ENCODE data around the gene TSPAN9.

The TSPAN9 gene

DNA sequence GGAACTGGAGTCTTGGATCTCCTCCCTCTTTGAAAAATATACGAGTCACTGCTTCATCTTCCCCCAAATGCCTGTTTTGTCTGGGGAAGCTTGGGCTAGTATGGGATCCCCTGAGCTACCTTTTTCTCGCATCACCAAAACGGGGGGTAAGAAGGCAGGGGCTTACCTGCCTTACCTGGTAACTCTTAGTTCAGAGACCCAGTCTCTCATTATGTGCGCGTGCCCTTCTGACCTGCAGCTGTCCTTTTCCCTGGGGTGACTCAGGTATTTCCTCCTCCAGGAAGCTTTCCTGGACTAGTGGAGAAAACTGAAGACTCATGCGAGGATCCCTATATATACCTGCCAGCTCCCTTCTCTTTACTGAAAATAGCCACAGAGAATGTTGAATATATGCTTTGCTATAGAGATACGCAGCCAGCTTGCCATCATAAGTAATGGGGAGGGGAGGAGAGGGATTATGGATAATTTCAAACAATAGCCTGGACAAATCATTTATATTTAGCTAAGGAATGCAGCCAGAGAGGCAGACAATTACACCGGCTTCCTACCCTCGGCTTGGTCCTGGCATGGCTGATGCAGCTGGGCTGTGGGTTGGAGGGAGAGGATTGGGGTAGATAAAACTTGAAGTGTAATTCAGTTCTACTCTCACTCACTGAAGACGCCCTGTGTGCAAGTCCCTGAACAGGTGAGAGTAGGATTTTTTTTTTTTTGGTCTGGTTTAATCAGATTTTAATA, 1.1 kb downstream of the TSPAN9 start:
- no peak for DNase-seq (ENCODE audit: low read depth in 2 of 2)

DNA sequence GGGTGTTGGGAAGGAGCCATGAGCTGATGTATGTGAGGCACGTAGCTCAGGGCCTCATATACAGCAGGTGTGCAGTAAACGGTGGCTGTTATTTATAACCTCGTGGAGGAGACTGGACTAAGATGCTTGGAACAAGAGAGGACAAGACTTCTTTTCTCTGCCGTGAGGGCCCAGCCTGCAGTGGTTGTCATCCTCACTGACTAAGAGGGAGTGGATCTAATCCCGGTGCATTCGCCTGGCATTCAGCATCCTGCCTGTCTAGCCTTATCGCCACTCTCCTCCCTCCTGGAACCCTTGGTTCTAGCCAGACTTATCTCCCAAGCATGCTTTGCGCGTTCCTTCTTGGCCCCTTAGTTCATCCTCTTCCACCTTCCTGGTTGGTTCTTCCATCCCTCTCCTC, 3.9 kb downstream of the TSPAN9 start:
- no peak for DNase-seq (ENCODE audit: low read depth in 2 of 2)

DNA sequence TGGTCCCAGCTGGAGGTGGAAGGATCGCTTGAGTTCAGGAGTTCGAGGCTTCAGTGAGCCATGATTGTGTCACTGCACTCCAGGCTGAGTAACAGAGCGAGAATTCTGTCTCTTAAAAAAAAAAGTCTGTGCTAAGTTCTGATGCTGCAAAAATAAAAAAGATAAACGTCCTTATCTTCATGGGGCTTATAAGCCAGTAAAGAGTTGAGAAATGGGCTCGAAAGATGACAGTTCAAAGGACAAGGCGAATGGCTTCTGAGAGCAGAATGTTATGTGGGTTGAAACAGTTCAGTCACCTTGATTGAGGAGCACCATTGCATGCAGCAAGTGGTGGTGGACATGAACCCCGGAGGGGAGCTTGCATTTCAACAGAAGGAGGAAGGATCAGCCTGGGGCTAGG, 4.7 kb downstream of the TSPAN9 start:
- DNase-seq (ENCODE audit: low read depth in 2 of 2): no peak

DNA sequence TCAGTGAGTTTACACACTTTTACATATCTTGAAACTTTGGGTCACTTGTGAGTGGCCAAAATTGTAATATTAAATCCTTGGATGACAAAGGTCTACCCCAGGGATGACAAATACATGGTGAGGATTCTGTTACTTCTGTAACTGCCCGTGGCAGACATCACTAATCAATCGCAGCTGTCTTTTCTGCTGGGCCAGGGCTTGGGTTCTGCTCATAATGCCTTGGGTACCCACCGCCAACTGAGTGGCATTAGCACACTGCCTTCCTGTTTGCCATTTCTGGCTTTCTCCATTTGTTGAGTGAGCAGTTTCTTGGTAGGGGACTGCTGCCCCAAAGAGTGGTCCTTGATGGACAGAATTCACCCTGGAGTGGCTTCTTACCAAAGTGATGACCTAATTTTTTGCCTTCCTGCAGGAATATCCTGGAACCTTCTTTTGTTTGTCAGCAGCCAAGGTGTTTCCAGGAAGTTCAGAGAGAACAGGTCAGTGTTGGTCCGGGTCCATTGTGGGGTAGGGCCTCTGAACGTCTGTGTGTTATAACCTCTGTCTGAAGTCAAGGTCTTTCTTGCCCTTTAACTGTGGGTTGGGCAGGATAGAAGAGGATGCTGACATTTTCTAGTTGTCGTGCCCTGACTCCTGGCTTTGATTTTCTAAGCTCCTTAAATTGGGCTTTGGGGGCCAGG, 6.2 kb downstream of the TSPAN9 start:
- DNase-seq (ENCODE audit: low read depth in 2 of 2): no peak

DNA sequence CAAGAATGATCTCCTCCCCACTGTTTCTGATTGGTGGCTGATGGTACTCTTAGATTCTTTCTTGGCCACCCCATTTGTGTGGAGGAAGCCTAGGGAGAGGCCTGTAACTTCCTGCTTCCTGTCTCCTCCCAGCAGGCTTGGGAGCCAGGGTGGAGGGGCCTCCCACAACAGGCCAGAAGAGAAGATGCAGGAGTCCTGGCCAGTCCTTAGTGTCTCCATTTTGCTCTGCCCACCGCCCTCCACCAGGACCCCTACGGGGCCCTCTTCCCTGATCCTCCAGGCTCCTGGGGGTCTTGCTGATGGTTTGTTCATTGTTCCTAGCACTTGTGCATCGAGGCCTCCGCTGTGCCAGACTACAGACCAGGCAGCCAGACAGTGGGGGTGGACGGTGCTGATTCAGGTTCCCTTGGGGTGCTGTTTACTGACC, 6.8 kb downstream of the TSPAN9 start:
- no peak for DNase-seq (ENCODE audit: low read depth in 2 of 2)

DNA sequence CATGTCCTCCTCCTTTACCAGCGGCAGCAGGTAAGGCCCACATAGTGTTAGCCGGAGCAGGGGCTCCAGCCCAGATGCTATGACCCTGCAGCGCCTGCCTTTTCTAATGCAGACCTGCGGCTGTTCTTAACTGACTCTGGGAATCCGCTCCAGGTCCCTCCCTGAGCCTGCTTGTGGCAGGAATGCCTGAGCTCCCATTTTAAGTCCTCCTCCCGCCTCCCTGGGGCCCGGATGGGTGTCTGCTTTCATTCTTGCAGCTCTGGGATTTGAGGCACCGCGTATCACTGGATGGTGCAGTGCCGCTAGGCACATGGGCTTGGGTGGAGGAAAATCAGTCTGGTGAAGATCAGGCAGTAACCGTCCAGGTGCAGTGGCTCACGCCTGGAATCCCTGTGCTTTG, 7.6 kb downstream of the TSPAN9 start:
- no peak for DNase-seq (ENCODE audit: low read depth in 2 of 2)

DNA sequence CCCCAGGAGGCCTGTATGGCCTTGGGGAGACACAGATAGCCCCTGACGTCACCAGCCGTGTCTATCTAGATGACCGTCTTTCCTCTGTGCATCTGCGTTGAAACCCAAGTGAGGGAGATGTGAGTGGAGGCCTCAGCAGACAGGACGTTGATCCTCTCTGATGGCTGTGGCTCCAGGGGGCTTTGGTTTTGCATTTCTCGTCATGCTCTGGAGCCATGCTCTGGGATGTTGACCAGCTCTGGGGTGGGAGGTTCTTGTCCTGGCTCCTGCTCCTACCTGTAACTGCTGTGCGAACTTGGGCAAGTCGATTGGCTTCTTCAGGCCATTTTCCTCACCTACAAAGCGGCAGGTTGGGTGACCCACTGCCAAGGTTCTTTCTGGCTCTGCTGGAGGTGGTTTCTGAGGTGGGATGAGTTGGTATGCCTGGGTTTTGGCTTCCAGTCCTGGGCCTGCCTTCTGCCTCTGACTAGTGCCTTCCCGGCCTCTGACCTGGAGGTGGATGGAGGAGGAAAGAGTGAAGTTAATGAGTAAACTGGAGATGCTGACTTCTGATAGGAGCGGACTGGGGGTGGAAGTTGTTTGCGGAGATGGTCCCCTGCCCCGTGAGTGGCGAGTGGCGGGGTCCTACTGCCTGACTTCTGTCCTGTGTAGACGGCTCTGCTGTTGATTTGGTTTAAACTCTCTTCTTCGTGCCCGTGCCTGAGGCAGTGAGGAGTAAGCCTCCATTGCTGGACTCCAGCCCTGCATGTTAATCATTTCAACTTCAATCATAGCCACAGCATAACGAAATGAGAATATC, 8.4 kb downstream of the TSPAN9 start:
- no peak for DNase-seq (ENCODE audit: low read depth in 2 of 2)

DNA sequence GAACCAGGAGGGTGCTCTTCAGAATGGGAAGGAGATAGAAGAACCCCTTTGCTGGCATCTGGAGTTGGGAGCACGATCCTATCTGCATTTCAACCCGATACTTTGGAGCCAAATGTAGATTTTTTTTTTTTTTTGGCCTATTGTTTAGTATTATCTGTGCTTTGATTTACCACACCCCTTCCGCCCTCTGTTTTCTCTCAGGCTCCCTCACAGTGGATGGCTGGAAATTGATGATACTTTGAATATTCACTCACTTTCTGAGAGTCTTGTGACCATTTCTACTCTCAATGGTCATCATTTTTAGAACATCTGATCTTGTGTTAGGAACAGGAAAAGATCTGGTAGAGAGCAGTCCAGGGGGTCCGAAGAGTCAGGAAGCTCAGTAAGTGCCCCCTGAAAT, 9.0 kb downstream of the TSPAN9 start:
- DNase-seq (ENCODE audit: low read depth in 2 of 2): no peak

DNA sequence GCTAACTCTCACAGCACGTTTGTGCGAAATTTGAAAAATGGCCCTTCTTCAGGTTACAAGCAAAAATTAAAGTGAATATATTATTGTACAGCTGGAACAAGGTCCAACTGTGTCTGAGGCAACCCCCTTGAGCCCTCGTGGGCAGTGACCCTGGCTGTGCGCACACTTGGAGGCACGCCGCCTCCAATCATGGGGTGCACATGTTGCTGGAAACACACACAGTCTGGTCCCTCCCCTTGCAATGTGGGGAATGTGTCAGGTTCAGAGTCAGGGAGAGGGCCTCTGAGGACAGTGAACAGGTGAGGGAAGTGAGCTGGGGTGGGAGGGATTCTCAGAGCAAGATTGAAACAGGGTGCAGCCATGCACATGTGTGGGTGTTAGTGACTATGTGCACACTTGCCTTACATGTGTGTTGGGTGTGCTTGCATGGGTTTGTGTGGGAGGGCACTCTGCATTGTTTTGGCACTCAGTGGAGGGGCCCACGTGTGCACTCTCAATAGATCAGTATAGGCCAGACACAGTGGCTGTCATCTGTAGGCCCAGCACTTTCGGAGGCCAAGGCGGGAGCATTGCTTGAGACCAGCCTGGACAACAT, 9.6 kb downstream of the TSPAN9 start:
- DNase-seq (ENCODE audit: low read depth in 2 of 2): no peak

DNA sequence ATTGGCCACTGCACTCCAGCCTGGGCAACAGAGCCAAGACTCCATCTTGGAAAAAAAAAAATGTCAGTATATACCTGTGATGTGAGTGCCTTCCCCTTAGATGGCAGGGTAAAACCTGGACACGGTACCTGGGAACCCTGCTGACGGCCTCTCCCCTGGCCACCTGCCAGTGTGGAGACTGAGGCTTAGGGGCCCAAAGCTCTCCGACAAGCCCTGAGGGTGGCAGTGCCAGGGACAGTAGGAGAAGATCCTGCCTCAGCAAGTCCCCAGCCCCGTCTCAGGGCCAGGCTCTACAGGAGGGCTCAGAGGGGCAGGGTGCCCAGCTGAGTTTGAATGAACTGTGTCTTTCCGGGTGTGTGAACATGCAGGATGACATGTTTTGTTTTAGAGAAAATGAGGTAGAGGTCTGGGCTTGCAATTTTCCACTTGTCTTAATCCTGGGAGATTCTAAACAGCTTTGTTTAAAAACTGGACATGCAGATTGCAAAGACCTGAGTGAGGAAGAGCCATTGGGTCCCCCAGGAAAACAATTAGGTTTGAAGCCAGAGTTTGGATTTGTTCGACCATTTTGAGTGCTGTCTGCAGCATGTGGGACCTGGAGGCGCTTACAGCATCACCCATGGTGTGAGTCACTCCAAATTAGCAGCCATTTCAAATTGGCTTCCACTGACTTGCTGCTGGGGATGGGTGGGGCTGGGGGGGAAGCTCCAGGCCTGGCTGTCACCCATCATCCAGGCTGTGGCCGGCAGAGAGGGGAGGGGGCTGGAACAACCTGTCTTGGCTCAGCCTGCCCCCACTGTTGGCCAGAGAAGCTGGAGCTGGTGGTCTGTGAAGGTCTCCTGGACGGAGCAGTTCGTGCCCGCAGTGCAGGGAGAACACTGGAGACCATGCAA, 10.8 kb downstream of the TSPAN9 start:
- no peak for DNase-seq (ENCODE audit: low read depth in 2 of 2)

DNA sequence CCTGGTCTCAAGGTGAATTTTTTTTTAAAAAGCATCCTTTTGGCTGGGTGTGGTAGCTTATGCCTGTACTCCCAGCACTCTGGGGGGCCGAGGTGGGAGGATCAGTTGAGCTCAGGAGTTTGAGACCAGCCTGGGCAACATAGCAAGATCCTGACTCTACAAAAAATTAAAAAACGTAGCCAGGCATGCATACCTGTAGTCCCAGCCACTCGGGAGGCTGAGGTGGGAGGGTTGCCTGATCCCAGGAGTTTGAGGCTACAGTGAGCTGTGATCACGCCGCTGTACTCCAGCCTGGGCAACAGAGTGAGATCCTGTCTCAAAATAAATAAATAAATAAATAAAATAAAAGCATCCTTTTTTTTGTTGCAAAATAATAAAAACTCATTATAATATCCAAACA, 12.4 kb downstream of the TSPAN9 start:
- DNase-seq (ENCODE audit: low read depth in 2 of 2): no peak

DNA sequence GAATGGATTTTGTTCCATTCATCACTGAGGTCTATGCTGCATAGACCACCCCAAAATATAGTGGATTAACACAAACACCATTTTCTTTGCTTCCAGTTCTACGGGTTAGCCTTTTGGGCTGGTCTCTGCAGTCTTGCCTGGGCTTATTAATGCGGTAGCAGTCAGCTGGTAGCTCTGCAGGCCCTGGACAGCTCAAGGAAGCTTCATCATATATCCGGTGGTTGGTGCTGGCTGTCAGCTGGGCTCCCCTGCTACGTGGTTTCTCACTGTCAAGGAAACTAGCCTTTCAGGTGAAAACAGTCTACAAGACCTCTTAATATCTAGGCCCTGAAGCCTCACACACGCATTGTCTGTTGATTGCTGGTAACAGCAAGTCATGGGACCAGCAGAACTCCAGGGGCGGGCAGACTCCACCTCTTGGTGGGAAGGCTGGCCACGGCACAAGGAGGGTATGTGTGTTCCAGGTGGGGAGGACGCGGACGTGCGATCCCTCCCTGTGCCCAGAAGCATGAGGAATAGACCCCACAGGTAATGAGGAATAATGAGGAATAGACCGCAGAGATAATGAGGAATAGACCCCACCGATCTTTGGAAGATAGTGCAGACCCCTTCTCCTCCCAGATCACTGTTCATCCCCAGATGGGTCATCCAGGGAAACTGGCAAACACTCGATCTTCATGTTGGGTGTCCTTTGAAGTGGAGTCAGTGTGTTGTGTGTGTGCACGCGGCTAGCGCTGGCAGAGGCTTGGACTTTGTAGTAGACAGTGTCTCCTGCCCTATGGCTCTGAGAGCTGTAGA, 13.3 kb downstream of the TSPAN9 start:
- no peak for DNase-seq (ENCODE audit: low read depth in 2 of 2)

DNA sequence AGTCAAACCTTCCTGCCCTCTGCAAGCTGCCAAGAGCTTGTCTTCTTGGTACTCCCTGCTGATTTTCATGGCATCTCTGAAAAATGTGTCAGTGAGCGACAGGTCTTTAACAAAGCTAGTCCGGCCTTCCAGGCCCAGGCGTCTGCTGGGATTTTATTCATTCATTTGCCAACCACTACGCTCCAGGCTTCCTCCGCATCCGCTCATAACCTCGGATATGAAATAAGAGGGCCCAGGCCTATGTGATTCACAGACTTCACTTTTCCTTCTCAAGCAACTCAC, 13.8 kb downstream of the TSPAN9 start:
- no peak for DNase-seq (ENCODE audit: low read depth in 2 of 2)

DNA sequence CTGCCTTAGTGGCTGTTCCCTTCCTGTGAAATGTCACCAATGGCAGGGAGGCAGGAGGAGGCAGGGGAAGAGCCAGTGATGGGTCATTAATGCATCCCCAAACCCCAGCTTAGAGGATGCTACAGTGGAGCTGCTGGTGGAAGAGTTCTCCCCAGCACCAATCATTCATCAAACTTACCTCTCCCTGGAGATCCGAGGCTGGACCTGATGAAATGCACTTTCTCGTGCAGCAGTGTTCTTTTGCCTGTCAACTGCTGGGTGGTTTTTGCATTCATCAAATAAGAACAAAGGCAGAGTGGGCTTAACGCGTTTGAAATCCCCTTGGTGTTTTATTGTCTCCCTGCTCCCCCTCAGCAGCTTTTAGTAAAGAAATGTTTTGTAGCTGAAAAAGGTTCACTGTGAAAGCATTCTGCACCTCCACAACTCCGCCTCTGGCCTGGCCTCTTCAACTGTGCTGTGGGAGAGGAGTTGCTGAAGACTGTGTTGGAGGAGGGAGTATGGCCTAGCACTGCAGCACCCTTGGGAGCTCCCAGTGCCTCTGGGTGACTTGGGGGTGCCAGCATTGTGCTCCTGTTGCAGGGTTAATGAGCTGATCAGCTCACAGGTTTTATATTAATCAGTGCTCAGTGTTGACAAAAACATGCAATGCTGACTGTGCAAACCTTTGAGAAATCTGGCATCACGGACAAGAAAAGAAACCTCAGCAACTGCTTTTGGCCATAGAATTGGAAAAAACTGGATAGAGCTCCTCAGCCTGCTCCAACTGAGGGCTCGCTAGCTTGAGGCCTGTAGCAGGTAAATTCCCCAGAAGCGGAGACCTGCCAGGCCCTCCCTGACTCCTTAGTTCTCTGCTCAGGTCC, 14.4 kb downstream of the TSPAN9 start:
- DNase-seq (ENCODE audit: low read depth in 2 of 2): no peak

DNA sequence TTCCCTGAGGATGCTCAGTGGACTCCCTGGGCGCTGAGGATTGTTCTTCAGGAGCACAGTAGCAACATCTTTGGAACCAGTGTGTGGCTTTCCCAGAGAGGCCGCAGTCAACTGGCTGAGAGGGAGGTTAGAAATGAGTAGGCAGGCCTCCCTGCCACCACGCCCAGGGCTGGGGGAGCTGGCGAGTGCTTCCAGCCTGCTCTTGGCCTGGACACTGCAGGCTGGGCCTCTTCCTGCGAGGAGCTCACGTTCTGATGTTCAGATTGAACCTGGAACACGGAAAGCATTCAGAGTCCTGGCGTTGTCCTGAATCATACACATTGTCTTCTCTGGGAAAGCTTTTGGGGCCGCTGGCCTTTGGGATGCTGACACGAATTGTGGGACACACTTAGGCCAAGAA, 15.6 kb downstream of the TSPAN9 start:
- no peak for DNase-seq (ENCODE audit: low read depth in 2 of 2)

DNA sequence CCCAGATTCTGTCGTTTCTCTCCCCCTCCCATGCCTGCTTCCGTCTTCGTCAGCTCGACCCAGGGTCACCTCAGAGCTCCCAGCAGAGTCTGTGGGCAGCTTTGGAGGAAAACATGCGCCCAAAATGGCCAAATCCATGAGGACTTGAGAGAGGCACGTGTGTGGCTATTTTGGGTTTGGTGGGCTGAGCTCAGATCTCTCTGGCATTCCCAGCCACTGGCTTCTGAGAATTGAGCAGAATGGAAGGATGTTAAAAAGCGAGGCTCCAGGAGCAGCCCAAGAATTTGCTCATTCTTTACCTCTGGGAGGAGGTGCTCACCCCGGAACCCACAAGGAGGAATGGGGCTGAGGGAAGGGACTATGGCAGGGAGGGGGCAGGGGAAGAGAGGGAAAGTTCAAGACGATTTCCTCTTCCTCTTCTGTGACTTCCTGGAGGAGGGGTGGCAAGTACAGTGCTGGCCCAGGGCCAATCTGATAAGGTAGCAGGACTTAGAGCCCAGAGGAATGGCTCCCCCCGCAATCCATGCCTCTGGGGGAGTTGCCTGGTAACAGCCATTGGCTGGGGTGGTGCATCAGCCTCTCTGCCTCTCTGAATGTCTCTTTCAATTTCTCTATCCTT, 20.1 kb downstream of the TSPAN9 start:
- no peak for DNase-seq (ENCODE audit: low read depth in 2 of 2)

DNA sequence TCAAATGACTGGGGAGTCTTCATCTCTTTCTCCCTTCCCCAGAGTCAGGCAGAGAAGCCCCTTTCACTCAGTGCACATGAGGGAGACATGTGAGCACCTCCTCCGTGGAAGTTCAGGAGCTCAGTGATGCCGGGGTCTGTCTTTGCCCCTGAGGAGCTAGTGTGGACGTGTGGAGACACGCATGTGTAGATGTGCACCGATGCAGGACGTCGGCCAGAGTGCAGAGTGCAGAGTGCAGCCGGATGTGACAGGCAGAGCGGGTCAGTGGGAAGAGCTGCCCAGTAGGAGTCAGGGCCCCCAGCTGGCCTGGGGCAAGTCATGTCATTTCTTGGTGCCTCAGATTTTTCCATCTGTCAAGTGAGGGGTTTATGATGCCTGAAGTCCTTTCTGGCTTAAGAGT, 20.7 kb downstream of the TSPAN9 start:
- no peak for DNase-seq (ENCODE audit: low read depth in 2 of 2)

DNA sequence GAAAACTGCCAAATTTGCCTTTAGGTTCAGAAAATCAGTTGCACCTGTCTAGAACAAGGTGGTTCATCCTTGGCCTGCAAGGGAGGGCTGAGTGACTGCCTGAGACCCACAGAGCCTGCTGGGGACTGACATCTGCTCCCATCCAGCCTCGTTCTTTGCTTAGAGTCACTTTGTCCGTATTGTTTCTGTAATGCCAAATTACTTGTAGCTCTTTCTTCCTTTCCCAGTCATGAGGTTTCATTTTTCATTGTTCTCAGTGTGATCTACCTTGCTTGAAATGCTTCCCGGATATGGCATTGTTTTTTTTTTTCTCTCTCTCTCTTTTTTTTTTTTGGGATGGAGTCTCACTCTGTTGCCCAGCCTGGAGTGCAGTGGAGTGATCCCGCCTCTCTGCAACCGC, 21.3 kb downstream of the TSPAN9 start:
- no peak for DNase-seq (ENCODE audit: low read depth in 2 of 2)

DNA sequence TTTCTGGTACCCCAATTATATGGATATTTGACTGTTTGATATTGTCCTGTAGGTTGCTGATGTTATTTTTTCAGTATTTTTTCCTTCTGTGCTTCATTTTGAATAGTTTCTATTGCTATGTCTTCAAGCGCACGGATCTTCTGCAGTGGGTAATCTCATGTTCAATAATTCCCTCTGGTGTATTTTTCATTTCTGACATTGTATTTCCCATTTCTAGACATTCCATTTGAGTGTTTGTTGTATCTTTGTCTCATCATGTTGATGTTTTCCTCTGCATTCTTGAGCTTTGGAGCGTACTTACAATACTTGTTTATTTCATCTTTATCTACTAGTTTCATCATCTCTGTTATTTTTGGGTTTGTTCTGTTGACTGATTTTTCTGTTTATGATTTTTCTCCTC, 22.0 kb downstream of the TSPAN9 start:
- DNase-seq (ENCODE audit: low read depth in 2 of 2): no peak

Data from stimulated activated CD4-positive, alpha-beta T cell treated with anti-CD3 and anti-CD28 coated beads, Interleukin-4, amount 100 ng/mL, for 48 hours (primary cell).